GM10266 (cell line): Measurements from ENCODE around the gene STK11IP.
A peak's percentile ranks its signal among the peaks of the same experiment; 100 is the strongest.

Source experiments
- DNase-seq: peaks from one replicate; pipeline ENCODE4 v3.0.0; 2012; ENCODE audit errors: extremely low spot score
- CTCF ChIP-seq: IDR thresholded peaks from 2 replicates; pipeline ENCODE4 v1.5.1; 2012; ENCODE audit warnings: mild to moderate bottlenecking, low read depth; ENCODE audit not compliant: control insufficient read depth, insufficient read depth; ENCODE audit errors: missing control alignments

STK11IP gene

GRCh38 chr2:219621935-219622334 is 24.3 kb downstream of the STK11IP start:
- no peak for DNase-seq
- no peak for TF ChIP-seq CTCF

- no peak for DNase-seq
- TF ChIP-seq CTCF, result no peak
Measured at GRCh38 chr2:219622472-219622871, 24.8 kb downstream of the STK11IP start.

GRCh38 chr2:219624565-219624964 is 26.9 kb downstream of the STK11IP start:
- TF ChIP-seq CTCF, result no peak
- no peak for DNase-seq

- no peak for DNase-seq
- TF ChIP-seq CTCF, result no peak
Measured at GRCh38 chr2:219625179-219625578, 27.5 kb downstream of the STK11IP start.

GRCh38 chr2:219626540-219626939 is 28.9 kb downstream of the STK11IP start:
- TF ChIP-seq CTCF, result no peak
- DNase-seq, result no peak

DNA sequence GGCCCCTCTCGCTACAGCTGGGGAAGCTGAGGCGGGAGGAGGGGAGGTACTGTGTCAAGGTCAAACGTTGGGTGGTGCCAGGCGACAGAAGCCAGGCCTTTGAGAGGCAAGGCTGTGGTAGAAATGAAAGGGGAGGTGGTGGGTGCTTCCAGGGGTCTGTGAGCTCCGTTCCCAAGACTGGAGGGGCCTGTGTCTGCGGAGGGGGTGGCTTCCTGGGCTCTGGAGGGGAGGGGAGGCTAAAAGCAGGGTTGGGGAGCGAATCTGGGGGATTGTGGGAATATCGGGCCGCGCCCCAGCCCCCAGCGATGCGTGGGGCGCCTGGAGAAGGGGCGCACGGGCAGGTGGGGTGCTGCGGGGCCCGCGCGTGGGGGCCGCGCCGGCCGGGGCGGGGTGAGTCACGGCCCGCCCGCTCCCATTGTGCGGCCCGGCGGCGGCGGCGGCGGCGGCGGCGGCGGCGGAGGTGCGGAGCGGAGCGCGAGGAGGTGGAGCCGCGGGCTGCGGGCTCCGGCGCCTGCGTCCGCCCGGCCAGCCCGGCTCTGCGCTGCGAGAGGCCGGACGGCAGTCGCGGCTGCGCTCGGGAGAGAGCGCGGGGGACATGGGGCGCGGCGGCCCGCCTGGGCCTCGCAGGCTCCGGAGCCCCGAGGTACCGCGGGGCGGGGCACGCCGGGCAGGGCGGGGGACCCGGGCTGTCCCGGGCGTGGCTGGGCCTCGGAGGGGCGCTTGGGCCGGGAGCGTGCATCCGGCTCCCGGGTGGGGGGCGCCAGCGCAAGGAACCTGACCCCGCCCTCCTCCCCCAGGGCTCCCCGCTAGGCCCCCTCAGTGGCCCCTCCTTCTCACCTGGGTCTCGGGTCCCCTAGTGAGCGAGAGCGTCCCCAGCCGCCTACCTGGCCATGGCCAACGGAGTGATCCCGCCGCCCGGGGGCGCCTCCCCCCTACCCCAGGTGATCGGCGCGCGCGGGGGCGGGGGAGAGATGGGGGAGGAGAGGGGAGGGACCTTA is 29.7 kb downstream of the STK11IP start, which contains the start of gene SLC4A3:
TSS of gene SLC4A3 (plus strand) at position 528 of the 998 bp plus-strand sequence. CDS start at position 891, 363 bp downstream.
- peak; percentile 64 for DNase-seq

More for the DNA sequence above, 29.7 kb downstream of the STK11IP start, which contains the start of gene SLC4A3:
- no peak for TF ChIP-seq CTCF
